Fibroblast of pulmonary artery (primary cell): ENCODE measurements around the gene KIAA0825.

Experiments
- DNase-seq: peaks from one replicate; pipeline ENCODE4 v3.0.0-alpha.2; 2010; ENCODE audit warnings: low read depth
- H3K4me3 ChIP-seq: replicated peaks from 2 replicates; pipeline ENCODE4 v1.5.1; 2011; ENCODE audit warnings: low read depth, mild to moderate bottlenecking, control low read depth, low read length, moderate library complexity
- CTCF ChIP-seq: IDR thresholded peaks from 2 replicates; pipeline ENCODE4 v1.5.1; 2011; ENCODE audit warnings: mild to moderate bottlenecking, control low read depth, low read length, inconsistent platforms; ENCODE audit errors: missing control alignments

Gene KIAA0825

GRCh38 chr5:94646758-94647157, 28.4 kb upstream of the KIAA0825 start:
- DNase-seq, result no peak
- no peak overlapping the region for H3K4me3 ChIP-seq
- no peak for TF ChIP-seq CTCF

GRCh38 chr5:94645053-94645452, 26.6 kb upstream of the KIAA0825 start:
- H3K4me3 ChIP-seq, result no peak overlapping the region
- DNase-seq, result no peak
- no peak for TF ChIP-seq CTCF

GRCh38 chr5:94640176-94640575, 21.8 kb upstream of the KIAA0825 start:
- DNase-seq, result no peak
- no peak overlapping the region for H3K4me3 ChIP-seq
- no peak for TF ChIP-seq CTCF

GRCh38 chr5:94632024-94632423, 13.6 kb upstream of the KIAA0825 start:
- no peak for DNase-seq
- no peak for TF ChIP-seq CTCF
- H3K4me3 ChIP-seq, result no peak overlapping the region

- TF ChIP-seq CTCF, result no peak
- H3K4me3 ChIP-seq, result no peak overlapping the region
- no peak for DNase-seq
Observed at GRCh38 chr5:94627191-94627590, 8.8 kb upstream of the KIAA0825 start.

DNA sequence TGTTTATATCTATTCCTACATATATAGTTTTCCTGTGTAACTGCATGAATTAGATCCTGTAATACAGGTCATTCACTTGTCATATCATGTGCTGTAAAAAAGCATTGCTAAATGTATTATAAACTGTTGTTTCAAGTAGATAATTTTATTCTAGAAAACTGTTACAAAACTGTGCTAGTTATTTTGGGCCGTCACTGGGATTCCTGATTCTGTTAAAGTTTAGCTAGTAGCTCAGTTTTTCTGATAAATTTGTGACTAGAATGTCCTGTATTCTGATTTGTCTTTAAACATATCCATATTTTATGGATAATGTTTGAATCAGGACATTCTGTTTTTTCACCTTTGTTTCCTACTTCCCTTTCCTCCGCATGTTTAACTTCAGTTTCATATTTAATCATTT, 5.5 kb upstream of the KIAA0825 start:
- no peak for DNase-seq
- TF ChIP-seq CTCF, result no peak

DNA sequence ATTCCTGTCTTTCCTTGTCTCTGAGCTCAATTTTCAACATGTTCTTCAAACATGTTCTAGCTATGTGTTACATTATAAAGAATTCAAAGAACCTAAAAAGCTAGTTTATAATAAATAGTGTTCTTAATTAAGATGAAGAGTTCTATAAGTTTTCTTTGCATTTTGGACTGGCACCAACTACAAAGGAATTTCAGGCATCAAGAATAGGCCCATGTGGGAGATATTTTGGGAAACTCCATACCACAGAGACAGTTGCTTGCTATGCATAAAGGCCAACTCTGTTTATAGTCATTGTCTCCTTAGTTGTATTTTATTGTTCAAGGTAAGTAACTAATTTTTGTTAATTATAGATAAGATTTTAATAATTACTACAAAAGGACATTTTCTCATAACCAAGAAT, 4.6 kb upstream of the KIAA0825 start:
- DNase-seq, result peak; percentile 7
- no peak overlapping the region for H3K4me3 ChIP-seq
- no peak for TF ChIP-seq CTCF

More for the DNA sequence above, 5.5 kb upstream of the KIAA0825 start:
- H3K4me3 ChIP-seq, result no peak overlapping the region
